Measurements from ENCODE around the gene PAPSS2.
"Not testable (repeated sequence)": the region's sequence is repeated elsewhere in the genome, so short reads cannot be mapped to it uniquely, and the experiment has no call there.

Gene PAPSS2

GRCh38 chr10:87705339-87705738 lies 45.7 kb downstream of the PAPSS2 start:
- DNase-seq (ENCODE audit: low read depth), result no peak

- no peak for DNase-seq (ENCODE audit: low read depth)
Observed at GRCh38 chr10:87706731-87707130, 47.1 kb downstream of the PAPSS2 start.

GRCh38 chr10:87707254-87707653 lies 47.6 kb downstream of the PAPSS2 start:
- DNase-seq (ENCODE audit: low read depth), result no peak

- DNase-seq (ENCODE audit: low read depth), result no peak
Observed at GRCh38 chr10:87712913-87713616, 53.4 kb downstream of the PAPSS2 start.

- no peak for DNase-seq (ENCODE audit: low read depth)
Observed at GRCh38 chr10:87713707-87714106, 54.0 kb downstream of the PAPSS2 start.

- DNase-seq (ENCODE audit: low read depth), result no peak
Observed at GRCh38 chr10:87715552-87716347, 56.1 kb downstream of the PAPSS2 start.

GRCh38 chr10:87716348-87716670 lies 56.6 kb downstream of the PAPSS2 start:
- DNase-seq (ENCODE audit: low read depth), result no peak

GRCh38 chr10:87720665-87721064 lies 61.0 kb downstream of the PAPSS2 start:
- no peak for DNase-seq (ENCODE audit: low read depth)

- DNase-seq (ENCODE audit: low read depth), result no peak
Observed at GRCh38 chr10:87721781-87722180, 62.1 kb downstream of the PAPSS2 start.

GRCh38 chr10:87722716-87723115 lies 63.0 kb downstream of the PAPSS2 start:
- DNase-seq (ENCODE audit: low read depth), result no peak

- DNase-seq (ENCODE audit: low read depth), result no peak
Observed at GRCh38 chr10:87723500-87723899, 63.8 kb downstream of the PAPSS2 start.

GRCh38 chr10:87724789-87725188 lies 65.1 kb downstream of the PAPSS2 start:
- no peak for DNase-seq (ENCODE audit: low read depth)

- no peak for DNase-seq (ENCODE audit: low read depth)
Observed at GRCh38 chr10:87729940-87730339, 70.3 kb downstream of the PAPSS2 start.

- DNase-seq (ENCODE audit: low read depth), result no peak
Observed at GRCh38 chr10:87733081-87733480, 73.4 kb downstream of the PAPSS2 start.

- DNase-seq (ENCODE audit: low read depth), result no peak
Observed at GRCh38 chr10:87734987-87735827, 75.5 kb downstream of the PAPSS2 start.

- not testable (repeated sequence) for DNase-seq (ENCODE audit: low read depth)
Observed at GRCh38 chr10:87738253-87738652, 78.6 kb downstream of the PAPSS2 start.

- no peak for DNase-seq (ENCODE audit: low read depth)
Observed at GRCh38 chr10:87739703-87740102, 80.0 kb downstream of the PAPSS2 start.

GRCh38 chr10:87740254-87740655 lies 80.6 kb downstream of the PAPSS2 start:
- DNase-seq (ENCODE audit: low read depth), result no peak

GRCh38 chr10:87742992-87743610 lies 83.4 kb downstream of the PAPSS2 start:
- not testable (repeated sequence) for DNase-seq (ENCODE audit: low read depth)

- no peak for DNase-seq (ENCODE audit: low read depth)
Observed at GRCh38 chr10:87744606-87745005, 84.9 kb downstream of the PAPSS2 start.

GRCh38 chr10:87746911-87747310 lies 87.2 kb downstream of the PAPSS2 start:
- DNase-seq (ENCODE audit: low read depth), result no peak

- DNase-seq (ENCODE audit: low read depth), result not testable (repeated sequence)
Observed at GRCh38 chr10:87748244-87748643, 88.6 kb downstream of the PAPSS2 start.

All from T follicular helper cell (primary cell).